Fibroblast of gingiva (primary cell): Measurements from ENCODE around the gene RCAN1.

ENCODE experiments used
- DNase-seq: peaks from one replicate; pipeline ENCODE4 v3.0.0-alpha.2; 2011; ENCODE audit warnings: low read depth

The RCAN1 gene

DNA sequence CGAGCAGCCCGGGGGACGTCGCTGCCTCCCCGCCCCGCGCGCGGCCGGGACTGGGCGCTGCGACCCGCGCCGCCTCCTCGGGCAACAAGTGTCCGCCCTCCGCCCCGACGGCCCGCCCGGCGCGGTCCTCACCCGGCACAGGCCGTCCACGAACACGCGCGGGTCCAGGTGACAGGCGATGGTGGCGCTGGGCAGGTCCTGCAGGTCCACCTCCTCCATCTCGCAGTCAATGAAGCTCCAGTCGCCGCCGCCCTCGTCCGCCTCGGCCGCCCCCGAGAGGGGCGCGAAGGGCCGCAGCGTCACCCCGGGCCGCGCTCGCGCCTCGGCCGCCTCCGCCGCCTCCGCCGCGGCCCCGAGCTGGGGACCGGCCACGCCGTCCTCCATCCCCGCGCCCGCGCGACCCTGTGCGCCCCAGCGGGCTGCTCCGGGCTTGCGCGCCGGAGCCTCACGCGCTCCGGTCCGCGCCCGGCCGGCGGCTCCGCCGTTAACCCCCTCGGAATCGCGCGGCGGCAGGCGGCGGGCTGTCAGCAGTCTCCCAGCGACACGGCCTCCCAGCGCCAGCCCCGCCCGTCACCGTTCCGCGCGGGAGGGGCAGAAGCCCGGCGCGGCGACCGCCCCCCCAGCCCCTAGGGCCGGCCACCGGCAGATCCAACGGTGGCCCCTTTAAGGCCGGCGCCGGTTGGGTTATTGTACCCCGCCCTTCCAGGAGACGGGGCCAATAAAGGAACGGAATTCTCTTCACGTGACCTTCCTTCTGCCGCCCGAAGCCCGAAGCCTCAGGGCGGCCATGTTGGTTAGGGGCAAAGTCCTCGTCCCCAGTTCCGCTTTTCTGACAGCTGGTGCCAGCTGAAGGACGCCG is at the start of gene RCAN1:
RCAN1 (minus strand) TSS at position 486 of the 859 bp plus-strand sequence; CDS start at position 384, 102 bp downstream.
- DNase-seq: peak; percentile 89

DNA sequence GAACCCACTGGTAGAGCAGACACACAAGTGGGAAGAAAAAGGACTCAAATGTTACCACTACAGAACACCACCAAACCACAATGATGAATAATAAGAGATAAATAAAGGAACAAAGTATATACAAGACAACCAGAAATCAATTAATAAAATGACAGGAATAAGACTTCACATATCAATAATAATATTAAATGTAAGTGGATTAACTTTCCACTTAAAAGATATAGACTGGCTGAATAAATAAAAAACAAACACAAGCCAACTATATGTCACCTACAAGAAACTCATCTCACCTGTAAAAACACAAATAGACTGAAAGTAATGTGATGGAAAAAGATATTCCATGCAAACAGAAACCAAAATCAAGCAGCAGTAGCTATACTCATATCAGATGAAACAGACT is 46.9 kb upstream of the RCAN1 start:
- no peak for DNase-seq

DNA sequence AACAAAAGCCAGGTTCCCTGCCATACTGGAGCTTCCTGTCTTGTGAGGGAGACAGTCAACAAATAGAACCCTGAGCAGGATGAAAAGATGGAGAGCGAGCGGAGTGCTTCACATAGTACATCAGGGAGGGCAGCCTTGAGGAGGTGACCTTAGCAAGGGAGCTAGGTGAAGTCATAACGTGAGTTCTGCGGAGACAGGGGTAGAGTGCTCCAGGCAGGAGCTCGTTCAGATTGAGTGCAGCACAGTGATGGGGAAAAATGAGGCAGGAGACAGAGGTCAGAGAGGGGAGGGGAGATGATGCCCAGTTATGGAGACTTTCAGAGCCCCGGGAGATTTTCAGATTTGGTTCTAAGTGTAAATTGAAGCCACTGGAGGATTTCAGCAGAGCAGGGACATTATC is 38.6 kb upstream of the RCAN1 start:
- no peak for DNase-seq

DNA sequence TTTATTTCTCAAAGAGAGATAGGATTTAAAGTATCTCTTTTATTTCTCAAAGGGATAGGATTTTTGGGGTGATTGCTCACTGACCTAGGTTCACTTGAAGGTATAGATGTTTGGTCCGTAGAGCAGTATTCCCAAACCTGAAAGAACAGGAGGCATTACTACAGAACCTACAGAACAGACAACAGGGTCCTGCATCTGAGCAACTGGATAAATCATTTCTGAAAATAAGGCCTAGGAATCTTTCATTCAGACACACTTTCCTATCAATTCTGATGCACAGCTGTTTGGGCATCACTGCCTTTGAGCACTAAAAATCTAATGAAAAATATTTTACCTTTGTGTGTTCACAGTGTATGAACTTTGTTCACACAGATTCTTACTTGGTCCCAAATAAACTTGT is 36.7 kb upstream of the RCAN1 start:
- DNase-seq: no peak

DNA sequence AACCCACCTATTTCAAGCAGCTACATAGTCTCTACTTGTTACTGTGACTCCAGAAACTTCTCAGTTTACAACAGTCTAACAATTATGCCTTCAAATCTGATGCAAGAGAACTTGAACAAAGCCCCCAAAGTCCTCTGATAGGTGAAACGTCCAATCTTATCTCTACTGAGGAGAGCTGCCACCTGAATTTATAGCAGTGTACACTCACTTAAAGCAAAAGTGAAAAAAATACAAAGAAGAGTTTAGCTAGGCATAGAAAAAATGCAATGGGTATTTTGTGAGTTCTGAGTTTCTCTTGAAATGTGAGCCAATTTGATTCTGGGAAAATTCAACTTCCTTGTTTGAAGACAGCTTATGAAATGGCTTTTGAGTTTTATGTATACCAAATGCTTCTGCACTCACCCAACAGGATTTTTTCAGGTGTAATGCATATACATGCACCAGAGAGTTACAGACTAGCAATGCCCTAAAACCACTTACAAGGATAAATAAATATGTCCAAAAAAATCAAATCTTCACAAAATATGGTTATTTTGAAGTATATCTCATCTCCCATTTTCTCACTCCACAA is 36.0 kb upstream of the RCAN1 start:
- no peak for DNase-seq

DNA sequence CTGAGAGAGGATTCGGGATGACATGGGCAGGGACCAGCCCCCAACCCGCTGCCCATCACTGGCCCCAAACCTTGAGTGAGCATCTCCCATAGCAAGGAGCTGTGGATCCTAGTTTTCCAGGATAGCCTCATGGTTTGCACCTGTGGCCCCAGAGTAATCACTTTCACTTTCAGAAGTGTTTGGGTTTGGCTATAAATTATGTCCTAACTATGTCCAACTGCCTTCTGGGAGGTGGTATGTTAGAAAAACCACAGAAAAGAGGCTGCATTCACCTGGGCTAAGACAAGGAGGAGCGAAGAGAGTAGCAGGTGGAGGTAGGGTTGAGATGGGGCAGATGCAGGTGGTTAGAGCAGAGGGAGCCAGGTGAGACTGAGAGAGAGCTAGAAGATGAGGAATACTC is 34.5 kb upstream of the RCAN1 start:
- DNase-seq: no peak

DNA sequence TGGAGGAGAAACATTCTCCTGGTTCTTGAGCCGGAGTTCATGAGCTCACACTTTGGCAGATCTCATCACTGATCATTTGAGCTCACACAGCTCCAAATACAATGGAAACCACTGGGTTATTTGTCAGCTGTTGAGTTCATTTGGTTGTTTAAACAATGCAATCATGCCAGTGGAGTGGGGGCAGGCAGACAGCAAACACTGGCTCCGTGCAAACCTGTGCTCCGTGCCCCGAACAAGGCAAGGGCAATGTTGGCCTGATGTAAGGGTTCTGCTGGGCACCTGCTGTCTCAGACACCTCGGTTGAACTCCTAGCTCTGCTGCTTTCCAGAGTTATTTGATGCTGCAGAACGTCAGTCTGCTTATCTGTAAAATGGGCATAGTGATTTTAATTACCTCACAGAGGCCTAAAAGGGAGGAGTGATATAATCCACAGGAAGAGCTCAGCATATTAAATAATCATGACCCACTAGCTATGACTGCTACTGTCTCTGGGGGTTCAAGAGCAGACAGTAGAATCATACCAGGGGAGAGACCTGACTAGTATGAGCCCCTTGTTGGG is 33.9 kb upstream of the RCAN1 start:
- DNase-seq: no peak

DNA sequence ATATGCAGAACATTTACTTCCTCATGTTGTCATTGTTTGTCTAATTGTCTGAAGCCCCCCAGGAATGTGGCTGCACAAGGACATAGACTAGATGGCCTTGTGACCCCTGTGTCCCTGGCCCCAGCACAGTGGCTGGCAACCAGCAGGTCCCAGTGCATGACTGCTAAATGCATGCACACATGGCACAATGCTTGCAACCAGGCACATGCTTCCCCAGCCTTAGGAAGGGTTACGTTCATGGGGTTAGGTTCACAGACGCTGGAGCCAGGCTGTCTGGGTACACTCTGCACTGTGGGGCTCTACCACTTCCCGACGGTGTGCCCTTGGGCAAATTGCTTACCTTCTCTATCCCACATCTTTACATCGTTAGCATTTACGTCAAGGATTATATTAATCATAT is 32.6 kb upstream of the RCAN1 start:
- DNase-seq: no peak

DNA sequence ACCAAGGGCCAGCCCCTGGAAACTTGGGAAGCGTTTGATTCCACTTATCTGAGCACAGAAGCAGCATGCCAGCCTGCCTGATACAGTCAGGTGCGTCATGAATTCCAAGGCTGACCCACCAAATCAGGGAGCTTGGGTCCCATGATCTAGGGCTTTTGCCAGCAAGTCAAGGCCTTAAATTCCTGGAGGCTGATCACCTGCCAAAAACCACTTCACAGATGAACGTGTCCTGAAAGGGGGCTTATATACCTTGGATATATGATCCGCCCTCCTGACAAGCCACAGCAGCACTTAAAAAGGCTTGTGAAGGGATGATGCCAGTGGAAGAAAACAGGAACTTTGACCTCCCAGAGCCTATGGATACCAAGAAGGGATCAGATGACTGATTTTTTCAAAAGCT is 29.9 kb upstream of the RCAN1 start:
- no peak for DNase-seq

DNA sequence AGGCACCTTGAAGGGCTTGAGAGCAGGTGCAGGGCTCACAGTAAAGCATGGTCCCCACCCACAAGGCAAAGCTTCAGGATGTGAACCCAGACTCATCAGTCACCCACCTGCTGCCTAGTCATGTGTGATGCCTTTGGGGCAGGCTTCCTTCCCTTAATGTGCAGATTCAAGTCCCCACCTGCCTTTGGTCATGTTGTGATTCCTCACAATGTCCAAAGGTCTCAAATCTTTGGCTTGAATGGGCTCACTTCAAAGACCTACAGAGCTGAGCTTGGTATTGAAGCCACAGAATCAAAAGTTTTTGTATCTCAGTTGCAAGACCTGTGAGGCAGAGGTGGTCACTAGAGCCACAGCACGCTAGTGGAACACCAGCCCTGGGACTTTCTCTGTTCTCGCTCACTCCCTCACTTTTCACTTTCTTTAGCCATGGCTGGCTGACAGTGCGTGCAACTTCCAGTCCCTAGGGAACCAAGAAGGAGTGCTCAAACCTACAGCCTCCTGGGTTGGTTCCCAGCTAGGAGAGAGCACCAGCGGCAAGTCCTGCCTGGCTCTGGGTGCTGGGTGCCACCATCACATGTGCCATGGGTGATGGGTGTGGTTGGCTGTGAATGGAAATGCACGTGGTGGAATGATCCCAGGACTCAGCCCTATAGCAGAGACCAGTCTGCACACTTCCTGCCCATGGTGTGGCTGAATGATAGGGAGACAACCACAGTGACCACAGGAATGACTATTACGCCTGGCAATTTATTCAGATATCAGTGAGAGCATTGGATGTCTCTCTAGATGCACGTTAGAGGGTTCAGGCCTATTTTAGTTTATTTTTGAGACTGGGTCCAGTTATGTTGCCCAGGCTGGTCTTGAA is 27.5 kb upstream of the RCAN1 start:
- DNase-seq: no peak

DNA sequence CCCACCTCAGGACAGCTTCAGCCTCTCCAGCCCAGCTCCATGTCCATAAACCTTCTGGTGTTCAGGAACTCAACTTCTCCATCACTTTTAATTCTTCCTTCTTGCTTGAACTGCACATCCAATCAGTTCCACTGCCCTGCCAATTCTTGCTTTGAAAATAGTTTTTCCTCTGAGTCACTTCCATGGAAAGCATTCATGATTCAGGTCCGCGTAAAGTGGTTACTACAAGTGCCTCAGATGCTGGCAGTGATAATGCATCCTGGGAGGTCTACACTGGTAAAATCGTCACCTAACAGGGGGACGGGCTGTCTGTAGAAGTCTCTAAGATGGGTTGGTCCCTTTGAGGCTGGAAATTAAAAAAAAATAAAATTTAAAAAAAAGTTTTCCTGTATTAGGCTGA is 25.9 kb upstream of the RCAN1 start:
- peak; percentile 59 for DNase-seq

DNA sequence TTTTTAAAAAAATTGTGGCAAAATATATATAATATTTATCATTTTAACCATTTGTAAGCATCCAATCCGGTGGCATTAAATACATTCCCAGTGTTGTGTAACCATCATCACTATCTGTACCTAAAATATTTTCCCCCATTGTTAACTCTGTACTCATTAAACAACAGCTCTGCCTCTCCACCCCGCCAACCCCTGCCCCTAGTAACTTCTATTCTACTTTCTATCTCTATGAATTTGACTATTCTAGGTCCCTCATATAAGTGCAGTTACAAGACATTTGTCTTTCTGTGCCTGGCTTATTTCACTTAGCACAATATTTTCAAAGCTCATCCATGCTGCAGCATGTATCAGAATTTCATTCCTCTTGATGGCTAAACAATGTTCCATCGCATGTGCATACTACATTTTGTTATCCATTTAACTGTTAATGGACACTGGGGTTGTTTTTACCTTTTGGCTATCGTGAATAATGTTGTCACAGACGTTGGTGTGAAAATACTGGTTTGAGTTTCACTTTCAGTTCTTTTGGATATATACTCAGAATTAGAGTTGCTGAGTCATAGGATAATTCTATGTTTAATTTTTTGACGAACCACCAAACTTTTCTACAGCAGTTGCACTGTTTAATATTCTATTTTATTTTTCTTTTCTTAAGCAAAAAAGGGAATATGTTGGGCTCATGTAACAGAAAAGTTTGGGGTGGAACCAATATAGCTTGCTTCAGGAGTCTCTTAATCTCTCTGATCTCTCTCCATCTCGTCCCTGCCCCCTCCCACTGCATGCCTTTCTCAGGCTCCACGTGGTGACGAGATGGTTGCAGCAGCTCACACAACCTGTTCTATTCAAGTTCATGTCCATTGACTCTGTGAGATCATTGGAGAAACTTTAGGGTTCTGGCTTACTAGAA is 25.2 kb upstream of the RCAN1 start:
- no peak for DNase-seq

DNA sequence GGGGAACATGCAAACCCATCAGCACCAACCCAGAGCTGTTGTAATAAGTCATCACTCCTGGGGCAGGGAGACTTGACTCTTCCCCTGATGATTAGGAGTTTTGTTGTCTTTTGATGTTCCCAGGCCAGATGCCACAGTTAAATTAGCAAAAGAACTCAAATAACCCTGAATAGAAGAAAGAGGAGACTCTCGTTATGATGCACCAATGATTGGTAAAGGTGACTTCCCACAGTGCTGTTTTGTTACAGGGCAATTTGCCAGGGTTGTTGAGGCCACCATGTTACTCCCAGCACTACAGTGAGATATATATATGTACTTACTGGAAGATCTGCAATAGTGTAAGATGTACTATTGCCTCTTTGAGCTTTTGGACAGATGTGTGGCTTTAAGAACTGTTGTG is 24.3 kb upstream of the RCAN1 start:
- no peak for DNase-seq

DNA sequence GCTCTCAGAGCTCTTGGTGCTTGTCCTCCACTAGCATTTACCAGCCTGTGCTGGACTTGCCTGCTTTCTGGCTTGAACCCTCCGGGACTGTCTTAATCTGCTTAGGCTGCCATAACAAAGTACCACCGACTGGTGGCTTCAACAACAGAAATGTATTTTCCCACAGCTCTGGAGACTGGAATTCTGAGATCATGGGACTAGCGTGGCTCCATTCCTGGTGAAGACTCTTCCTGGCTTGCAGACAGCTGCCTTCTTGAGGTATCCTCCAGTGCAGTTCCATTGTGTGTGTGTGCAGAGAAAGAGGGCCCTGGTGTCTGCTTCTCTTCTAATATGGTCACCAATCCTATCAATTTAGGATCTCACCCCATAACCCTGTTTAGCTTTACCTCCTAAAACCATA is 22.0 kb upstream of the RCAN1 start:
- DNase-seq: no peak

DNA sequence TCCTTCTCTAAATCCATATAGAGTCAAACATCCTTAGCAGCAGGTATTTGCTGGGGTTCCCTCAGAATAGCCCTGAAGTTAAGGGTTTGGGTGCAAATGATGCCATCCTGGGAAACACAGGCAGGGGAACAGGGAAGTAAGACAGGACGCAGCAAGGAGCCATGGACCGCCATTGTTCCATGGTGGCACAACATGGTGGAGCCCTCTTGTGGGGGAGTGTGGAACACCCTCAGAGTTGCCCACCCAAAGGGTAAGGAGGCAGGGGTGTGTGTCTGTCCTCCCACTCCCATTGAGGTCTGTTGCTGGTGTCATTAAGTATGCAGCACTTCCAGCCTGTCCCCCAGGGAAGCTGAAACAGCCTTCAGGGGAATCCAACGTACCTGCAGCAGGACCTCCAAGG is 20.4 kb upstream of the RCAN1 start:
- DNase-seq: no peak

DNA sequence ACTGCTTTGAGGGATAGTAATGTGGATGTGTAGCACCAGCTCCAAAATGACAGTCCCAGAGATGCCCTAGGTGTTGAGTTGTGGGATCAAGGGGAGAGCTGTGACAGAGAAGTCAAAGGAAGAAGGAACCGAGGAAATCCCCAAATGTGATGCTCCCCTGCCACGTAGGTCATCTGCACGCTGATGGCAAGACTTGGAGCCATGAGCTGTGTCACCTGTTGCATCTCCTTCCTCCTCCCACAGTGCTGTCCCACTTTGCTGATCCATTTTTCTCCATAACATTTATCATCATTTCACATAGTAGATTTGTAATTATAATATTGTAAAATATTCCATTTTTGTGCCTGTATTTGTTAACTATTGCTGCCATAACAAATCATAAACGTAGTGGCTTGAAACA is 17.6 kb upstream of the RCAN1 start:
- no peak for DNase-seq

DNA sequence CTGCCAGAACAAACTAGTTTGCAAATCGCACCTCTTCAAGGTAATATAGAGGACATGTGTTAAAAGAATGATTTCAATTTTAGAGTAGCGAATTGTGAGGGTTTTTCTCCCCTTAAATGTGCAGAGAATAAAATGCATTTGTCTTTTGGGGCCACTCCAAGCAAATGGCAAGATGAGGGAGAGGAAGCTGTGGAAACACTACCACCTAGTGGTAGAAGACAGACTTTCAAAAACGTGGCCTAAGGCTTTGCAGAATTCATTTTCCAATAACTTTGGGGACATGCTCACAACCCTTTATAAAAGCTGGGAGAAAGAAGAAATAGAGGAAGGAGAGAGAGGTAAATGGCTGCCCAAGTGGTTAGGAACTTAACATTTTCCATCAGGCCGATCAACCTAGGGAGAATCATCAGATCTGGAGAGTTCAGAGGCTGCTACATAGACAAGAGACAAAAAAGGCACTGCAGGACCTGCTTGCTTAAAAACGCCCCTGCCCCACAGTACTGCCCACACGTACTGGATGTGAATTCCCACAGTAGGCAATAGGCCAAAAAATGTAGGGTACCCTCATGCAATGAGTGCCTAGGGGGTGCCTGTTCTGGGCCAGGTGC is 15.7 kb upstream of the RCAN1 start:
- DNase-seq: peak; percentile 25

DNA sequence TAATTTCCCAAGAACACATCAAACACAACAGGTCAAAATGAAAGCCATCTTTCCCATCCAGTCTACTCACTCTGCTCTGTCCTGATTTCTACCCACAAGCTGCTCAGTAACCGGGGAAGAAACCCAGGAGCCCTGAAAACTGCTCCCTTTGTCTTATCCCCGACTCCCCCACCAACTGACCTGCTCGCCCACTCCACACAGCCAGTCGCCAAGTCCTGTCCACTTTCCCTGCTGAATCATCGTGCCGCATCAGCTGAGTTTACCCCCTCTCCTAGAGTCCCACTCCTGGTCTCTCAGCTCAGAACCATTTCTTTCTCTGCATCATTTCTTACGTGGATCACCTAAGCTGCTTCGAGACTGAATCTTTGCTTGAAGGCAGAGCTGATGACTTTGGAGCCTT is 11.2 kb upstream of the RCAN1 start:
- DNase-seq: no peak

DNA sequence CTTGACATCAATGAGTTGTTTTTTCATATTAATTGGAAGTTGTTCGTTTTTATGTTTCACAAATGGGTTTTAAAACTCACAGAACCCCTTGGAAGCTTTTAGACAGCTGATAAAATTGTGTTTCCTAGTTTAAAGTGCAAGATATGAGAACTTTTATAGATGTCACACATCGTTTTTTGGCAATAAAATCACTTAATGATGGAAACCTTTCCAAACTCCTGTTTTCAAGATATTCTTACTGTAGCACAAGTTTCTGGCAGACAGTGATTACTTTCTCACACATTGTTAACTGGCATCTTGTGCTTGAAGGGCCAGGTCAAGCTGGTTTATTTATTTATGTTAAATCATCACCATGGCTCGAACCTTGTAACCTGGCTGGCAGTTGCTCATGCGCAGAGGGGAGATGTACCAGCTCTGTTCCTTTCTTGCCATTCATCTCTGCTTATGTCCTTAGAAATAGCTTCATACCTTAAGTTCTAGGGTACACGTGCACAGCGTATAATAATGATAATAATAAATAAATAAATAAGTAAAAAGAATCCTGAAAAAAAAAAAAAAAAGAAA is 10.2 kb upstream of the RCAN1 start:
- DNase-seq: no peak

DNA sequence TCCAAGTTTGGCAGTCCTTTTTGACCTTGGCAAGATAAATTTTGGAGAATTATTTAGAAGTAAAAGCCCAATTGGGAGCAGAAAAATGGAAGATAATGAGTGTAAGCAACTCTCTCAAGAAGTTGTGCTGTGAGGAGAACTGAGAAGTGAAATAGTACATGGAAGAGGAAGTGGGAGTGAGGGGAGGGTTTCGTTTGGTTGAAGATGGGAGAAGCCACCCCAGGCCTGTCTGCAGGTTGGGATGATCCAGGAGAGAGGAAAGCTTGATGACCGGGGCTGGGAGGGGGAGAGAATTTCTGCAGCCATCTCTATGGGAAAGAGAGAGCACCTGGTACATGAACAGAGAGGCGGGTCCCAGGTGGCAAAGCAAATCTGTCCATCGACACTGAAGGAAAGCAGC is 8.6 kb upstream of the RCAN1 start:
- DNase-seq: no peak
